GM21529 (cell line): ENCODE measurements around the gene ZNF669.

Experiments used
- ATAC-seq: cut with Tn5 transposase; IDR thresholded peaks from one replicate; pipeline ENCODE4 v1.9.1; 2021; ENCODE audit not compliant: unreplicated experiment

ZNF669 gene

DNA sequence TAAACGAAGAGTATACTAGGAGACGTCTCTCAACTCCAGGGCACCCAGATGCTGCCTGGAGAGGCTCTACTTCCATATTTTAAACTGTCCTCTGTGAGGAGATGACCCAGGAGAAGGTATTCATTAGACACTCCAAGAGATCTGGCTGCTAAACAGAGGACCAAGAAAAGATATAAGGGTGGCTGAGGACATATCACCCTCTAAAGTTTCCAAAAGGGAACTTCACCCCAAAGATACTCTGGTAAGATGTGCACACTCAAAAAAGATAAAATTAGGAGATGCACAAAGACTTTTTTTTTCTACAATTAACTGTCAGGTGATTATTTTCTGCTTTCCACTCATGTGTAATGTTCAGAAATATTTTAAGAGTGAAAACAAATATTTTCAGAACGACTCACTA, 26.9 kb downstream of the ZNF669 start:
- ATAC-seq, result no peak

DNA sequence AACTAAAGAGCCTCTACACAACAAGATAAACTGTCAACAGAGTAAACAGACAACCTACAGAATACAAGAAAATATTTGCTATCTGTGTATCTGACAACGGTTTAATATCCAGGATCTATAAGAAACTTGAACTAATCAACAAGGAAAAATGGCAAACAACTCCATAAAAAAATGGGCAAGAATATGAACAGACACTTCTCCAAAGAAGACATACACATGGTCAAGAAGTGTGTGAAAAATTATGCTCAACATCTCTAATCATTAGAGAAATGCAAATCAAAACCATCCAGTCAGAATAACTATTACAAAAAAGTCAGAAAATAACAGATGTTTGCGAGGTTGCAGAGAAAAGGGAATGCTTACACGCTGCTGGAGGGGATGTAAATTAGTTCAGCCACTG, 33.5 kb downstream of the ZNF669 start:
- ATAC-seq, result no peak

DNA sequence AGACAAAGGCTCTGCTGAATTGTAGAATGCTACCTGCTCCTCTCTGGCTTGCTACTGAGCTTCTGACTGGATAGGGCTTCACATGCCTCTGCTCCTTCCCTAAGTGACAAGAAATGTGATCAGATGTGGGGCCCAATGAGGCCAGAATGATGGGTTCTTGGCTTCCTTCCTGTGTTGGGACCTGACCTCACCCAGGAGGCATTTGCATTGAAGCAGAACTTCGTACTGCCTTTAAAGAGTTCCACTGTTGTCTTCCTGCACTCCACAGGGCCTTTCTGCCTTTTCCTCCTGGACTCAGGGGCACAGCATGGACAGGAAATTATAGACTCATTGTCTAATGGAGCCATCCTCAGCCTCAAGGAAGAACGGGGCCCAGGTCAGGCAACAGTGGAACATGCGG, 39.9 kb downstream of the ZNF669 start:
- ATAC-seq, result no peak

DNA sequence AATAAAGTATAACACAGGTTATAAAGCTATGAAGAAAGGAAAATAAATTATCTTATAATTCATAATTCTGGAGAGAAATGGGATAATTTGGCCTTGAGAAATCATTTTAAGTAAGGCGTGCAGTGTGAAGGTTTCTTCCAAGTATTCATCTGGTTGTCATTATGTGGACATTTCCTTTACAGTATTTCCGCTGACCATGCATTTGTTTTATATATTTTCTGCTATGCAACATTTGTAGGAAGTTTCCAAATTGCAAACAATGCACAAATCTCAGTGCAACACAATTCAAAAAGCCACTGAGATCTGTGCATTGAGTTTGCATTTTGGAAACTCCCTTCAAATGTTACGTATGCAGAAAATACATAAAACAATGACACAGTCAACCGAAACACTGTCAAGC, 43.4 kb downstream of the ZNF669 start:
- ATAC-seq, result no peak

DNA sequence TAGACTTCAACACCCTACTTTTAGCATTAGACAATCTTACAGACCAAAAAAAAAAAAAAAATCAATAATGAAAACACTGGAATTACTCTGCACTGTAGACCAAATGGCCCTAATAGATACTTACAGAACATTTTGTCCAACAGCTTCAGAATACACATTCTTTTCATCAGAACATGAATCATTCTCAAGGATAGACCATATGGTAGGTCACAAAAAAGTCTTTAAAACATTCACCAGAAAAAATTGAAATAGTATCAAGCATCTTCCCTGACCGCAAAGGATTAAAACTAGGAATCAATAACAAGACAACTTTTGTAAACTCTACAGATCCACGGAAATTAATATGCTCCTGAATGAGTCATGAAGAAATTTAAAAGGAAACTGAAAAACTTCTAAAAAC, 48.1 kb downstream of the ZNF669 start:
- no peak for ATAC-seq

DNA sequence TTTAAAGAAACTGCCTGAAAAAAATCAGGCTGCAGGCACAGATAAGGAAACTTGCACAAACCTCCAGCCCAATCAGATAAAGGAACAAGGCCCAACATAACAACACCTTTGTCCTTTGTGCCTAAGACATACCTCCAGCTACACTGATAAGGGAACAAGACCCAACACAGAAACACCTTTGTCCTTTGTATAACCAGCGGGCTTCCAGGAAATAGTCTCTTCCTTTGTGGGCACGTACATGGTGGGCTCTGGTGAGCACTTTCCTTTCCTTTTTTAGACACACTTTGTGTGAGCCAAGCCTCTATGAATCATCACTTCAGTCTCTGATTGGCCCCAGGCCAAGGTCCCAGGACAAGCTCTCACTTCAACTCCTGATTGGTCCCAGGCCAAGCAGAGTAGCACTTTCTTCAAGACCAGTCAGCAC, 49.2 kb downstream of the ZNF669 start:
- no peak for ATAC-seq
